Esophagus squamous epithelium (tissue), 5 donors: ENCODE measurements around the gene SRGAP1. TPM values are rescaled to one million over a fixed set of nuclear protein-coding genes. Genes with fewer than 3 reads are reported as not detected.

Experiments used
- DNase-seq: peaks from one replicate; lab custom pipeline; 2025; lab: John Stamatoyannopoulos, UW
- H3K27ac ChIP-seq, 4 donors: fragments of 200-600 bp; sonication (generic); one replicate each; pipeline ENCODE4 v1.5.1; 2016 to 2019; ENCODE audit warnings: mild to moderate bottlenecking in 1 of 4
- H3K27me3 ChIP-seq, 4 donors: fragments of 200-600 bp; sonication (generic); 1 replicate in 3 of 4; 2 replicates in 1 of 4; pipeline versions ENCODE4 v1.5.1 to v1.6.0; 2017 to 2021; ENCODE audit warnings: antibody characterized with exemption in 1 of 4
- H3K36me3 ChIP-seq, 3 donors: fragments of 200-600 bp; sonication (generic); one replicate each; pipeline ENCODE4 v1.5.1; 2016 to 2019
- H3K4me1 ChIP-seq, 3 donors: fragments of 200-600 bp; sonication (generic); one replicate each; pipeline ENCODE4 v1.5.1; 2017 to 2019
- H3K4me3 ChIP-seq, 4 donors: fragments of 200-600 bp; sonication (generic); 1 replicate in 3 of 4; 2 replicates in 1 of 4; pipeline ENCODE4 v1.5.1; 2016 to 2019; ENCODE audit warnings: mild to moderate bottlenecking in 2 of 4, moderate library complexity in 1 of 4
- H3K9me3 ChIP-seq, 3 donors: fragments of 200-600 bp; sonication (generic); one replicate each; pipeline ENCODE4 v1.5.1; 2016 to 2019
- POLR2A ChIP-seq, 4 donors: fragments of 450-650 bp; IDR thresholded peaks; one replicate each; pipeline ENCODE4 v1.6.1; 2017; ENCODE audit warnings: antibody characterized with exemption in 4 of 4, mild to moderate bottlenecking in 4 of 4, moderate library complexity in 3 of 4
- WGBS, 2 donors: methylation state at CpG; one replicate each; pipeline ENCODE4 v1.1.5; 2018; 5-methylcytosine and 5-hydroxymethylcytosine counted together
- intact Hi-C: fragments of 100-400 bp; cut with DNase I; formaldehyde crosslinking; loops from one replicate; pipeline ENCODE4 v1.15.0; 2022
- total RNA-seq, 4 donors: library from RNA; depleted of rRNA; stranded (reverse); fragments of >200 nt; gene quantifications; one replicate each; pipeline ENCODE4 v1.1.0, GENCODE V29; 2016
- TF ChIP-seq, protein P1 (sequence below), 6 experiments: fragments of 450-650 bp in 4 of 6; fragments of 200-600 bp in 2 of 6; sonication (generic) in 2 of 6; IDR thresholded peaks; one replicate each; pipeline ENCODE4 v1.5.1; 2016 to 2019; ENCODE audit warnings: antibody characterized with exemption in 6 of 6, mild to moderate bottlenecking in 4 of 6, moderate library complexity in 4 of 6
- donor health status: DM: yes; HTN: yes; CAD: no.

SRGAP1 gene
- total RNA-seq, 4 donors from 2014 or later: 2.0 to 5.3 (median 3.6) TPM

DNA sequence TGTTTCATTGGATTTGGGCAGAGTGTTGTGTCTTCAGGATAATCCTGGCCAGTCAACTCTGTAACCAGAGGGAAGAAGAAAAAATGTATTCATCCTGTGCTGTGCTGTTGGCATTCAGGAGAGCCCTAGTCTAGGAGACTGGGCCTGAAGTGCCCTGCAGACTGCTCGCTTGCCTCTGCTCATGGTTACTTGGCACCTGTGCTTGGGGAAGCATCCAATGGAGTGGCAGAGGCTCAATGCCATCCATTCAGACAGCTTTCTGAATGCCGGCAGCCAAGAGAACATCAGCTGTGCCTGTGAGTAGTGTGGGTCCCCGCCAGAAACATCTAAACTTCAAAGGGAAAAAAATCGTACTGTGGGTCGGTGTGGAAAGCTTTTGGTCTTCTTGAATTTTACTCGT is 124.2 kb downstream of the SRGAP1 start:
- intact Hi-C loops: no loop called here
- TF ChIP-seq POLR2A (IDR thresholded peaks at IDR 0.05): no peak
- TF ChIP-seq, protein P1, sequence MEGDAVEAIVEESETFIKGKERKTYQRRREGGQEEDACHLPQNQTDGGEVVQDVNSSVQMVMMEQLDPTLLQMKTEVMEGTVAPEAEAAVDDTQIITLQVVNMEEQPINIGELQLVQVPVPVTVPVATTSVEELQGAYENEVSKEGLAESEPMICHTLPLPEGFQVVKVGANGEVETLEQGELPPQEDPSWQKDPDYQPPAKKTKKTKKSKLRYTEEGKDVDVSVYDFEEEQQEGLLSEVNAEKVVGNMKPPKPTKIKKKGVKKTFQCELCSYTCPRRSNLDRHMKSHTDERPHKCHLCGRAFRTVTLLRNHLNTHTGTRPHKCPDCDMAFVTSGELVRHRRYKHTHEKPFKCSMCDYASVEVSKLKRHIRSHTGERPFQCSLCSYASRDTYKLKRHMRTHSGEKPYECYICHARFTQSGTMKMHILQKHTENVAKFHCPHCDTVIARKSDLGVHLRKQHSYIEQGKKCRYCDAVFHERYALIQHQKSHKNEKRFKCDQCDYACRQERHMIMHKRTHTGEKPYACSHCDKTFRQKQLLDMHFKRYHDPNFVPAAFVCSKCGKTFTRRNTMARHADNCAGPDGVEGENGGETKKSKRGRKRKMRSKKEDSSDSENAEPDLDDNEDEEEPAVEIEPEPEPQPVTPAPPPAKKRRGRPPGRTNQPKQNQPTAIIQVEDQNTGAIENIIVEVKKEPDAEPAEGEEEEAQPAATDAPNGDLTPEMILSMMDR (IDR thresholded peaks at IDR 0.05): no peak
- no peak overlapping the region for H3K27ac ChIP-seq

DNA sequence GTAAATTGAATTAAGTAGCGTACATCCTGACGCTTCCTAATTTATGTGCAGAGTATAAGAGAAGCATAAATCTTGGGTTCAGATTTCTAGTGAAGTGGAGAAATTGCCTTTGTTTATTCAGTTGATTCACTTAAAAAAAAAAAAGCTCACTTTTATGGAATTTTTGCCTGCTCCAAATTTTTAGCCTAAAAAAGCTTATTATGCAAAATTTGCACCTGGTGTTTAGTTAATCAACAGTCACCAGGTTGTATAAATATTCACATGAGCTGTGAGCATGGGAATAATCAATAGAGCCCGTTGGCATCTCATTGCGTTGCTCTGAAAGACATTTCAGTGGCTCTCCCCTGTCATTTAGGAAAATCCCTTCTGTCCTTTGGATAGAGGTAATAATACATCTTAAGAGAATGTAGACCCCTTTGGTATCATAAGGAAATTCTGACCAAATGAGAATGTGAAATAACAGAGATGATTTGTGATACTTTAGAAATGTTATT is 132.4 kb downstream of the SRGAP1 start:
- 85 to 90% methylated on average over 4 of the region's 4 CpGs for WGBS, 2 donors
- no peaks in the 10 kb centered on the region for H3K9me3 ChIP-seq

More for the DNA sequence above, 124.2 kb downstream of the SRGAP1 start:
- H3K9me3 ChIP-seq: no peaks in the 10 kb centered on the region
- no peaks in the 10 kb centered on the region for H3K4me1 ChIP-seq
- H3K4me3 ChIP-seq: no peak overlapping the region
- 91 to 93% methylated on average over 4 to 6 of the region's 6 CpGs for WGBS, 2 donors
- no peak for DNase-seq
- no peaks in the 10 kb centered on the region for H3K27me3 ChIP-seq
- H3K36me3 ChIP-seq: no peaks in the 10 kb centered on the region

DNA sequence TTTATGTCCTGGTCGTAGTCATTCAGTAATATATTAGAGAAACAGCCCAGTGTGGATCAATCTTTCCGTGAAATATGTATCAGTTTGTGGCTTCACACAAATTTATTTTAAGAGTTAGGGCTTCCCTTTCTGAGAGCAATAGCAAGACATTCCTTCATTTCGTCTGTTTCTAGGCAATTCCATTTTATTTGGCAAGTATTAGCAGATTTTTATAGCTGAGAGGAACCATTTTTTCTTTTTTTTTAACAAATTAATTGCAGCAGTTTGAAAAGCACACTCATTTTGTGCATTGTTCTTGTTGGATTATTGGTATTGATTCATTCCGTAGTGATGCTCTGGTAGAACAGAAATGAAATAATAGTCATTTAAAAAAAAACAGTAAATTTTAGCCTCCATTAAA is 132.9 kb downstream of the SRGAP1 start:
- WGBS, 2 donors: 76% methylated on average over 4 of the region's 4 CpGs
- H3K27ac ChIP-seq: no peak overlapping the region
- no peaks in the 10 kb centered on the region for H3K27me3 ChIP-seq
- no peak overlapping the region for H3K4me3 ChIP-seq
- no peak for DNase-seq
- intact Hi-C loops: no loop called here
- H3K4me1 ChIP-seq: no peaks in the 10 kb centered on the region
- no peak for TF ChIP-seq POLR2A (IDR thresholded peaks at IDR 0.05)
- TF ChIP-seq, protein P1 (IDR thresholded peaks at IDR 0.05): no peak
- H3K36me3 ChIP-seq: no peaks in the 10 kb centered on the region
- H3K9me3 ChIP-seq: no peaks in the 10 kb centered on the region

More for the DNA sequence above, 132.4 kb downstream of the SRGAP1 start:
- no peaks in the 10 kb centered on the region for H3K27me3 ChIP-seq
- no peak for TF ChIP-seq POLR2A (IDR thresholded peaks at IDR 0.05)
- TF ChIP-seq, protein P1 (IDR thresholded peaks at IDR 0.05): no peak
- H3K27ac ChIP-seq: no peak overlapping the region
- no peaks in the 10 kb centered on the region for H3K4me1 ChIP-seq
- no peak overlapping the region for H3K4me3 ChIP-seq
- intact Hi-C loops: no loop called here
- DNase-seq: no peak
- H3K36me3 ChIP-seq: no peaks in the 10 kb centered on the region

DNA sequence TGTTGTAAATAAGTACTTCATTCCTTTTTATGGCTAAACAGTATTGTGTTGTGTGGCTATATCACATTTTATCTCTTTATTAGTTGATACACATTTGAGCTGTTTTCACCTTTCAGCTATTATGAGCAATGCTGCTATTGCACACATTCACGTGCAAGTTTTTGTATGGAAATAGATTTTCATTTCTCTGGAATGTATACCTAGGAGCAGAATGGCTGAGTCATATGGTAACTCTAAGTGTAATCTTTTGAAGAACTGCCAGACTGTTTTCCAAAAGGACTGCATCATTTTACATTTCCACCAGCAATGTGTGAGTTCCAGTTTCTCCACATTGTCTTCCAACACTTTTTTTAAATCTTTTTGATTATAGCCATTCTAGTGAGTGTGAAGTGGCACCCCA is 134.0 kb downstream of the SRGAP1 start:
- no peak overlapping the region for H3K4me3 ChIP-seq
- no peaks in the 10 kb centered on the region for H3K9me3 ChIP-seq
- H3K27me3 ChIP-seq: no peaks in the 10 kb centered on the region
- H3K4me1 ChIP-seq: no peaks in the 10 kb centered on the region
- H3K36me3 ChIP-seq: no peaks in the 10 kb centered on the region
- no peak overlapping the region for H3K27ac ChIP-seq
- TF ChIP-seq, protein P1 (IDR thresholded peaks at IDR 0.05): no peak
- no peak for TF ChIP-seq POLR2A (IDR thresholded peaks at IDR 0.05)
- no peak for DNase-seq
- 22 to 38% methylated on average over 1 of the region's 1 CpG for WGBS, 2 donors
- intact Hi-C loops: no loop called here

DNA sequence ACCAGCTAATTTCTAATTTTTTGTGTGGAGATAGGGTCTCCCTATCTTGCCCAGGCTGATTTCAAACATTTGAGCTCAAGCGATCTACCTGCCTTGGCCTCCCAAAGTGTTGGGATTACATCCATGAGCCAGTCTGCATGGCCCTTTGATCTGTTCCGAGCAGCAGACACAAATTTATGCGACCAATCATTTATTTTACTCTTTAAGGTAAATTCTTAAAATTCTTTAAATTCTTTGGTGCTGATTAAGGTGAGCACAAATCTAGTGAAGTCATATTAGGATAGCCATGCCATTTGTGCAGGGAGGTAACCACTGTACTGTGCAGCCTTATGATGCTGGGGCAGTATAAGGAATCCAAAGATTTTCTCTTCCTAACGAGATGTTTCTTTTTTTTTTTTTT is 135.7 kb downstream of the SRGAP1 start:
- intact Hi-C loops: no loop called here
- H3K36me3 ChIP-seq: peaks cover 0 to 3% (median 0%) of the 10 kb centered on the region in 3 donors
- H3K27me3 ChIP-seq: no peaks in the 10 kb centered on the region
- no peak overlapping the region for H3K27ac ChIP-seq
- no peak for TF ChIP-seq POLR2A (IDR thresholded peaks at IDR 0.05)
- TF ChIP-seq, protein P1 (IDR thresholded peaks at IDR 0.05): no peak
- H3K4me3 ChIP-seq: no peak overlapping the region
- no peak for DNase-seq
- 84 to 92% methylated on average over 4 of the region's 4 CpGs for WGBS, 2 donors
- no peaks in the 10 kb centered on the region for H3K9me3 ChIP-seq
- H3K4me1 ChIP-seq: no peaks in the 10 kb centered on the region
